Measurements from ENCODE around the gene COL3A1. TPM values are rescaled to one million over a fixed set of nuclear protein-coding genes. Genes with fewer than 3 reads are reported as not detected.

COL3A1 gene
- total RNA-seq, 5 donors from 2014 or later (not counting 1 experiment from before 2014, with no cell fraction given): 0.79 to 2.0 (median 1.3) TPM; not detected in 2

DNA sequence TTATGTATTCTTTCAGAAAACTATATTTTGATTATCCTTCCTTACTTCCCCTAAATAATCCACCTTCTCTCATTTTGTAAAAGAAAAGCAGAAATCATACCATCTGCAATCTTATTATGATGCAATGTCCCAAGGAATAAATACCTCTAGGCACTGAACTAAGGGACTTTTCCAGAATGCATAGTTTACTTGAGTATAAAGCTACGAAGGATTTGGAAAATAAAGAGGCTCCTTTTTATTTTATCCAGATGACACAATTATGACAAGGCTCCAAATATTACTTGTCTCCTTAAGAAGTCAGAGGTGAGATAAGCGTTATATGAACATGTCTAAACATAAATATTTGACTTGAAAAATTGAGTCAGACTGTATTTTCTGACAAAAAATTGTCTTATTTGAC lies 72.1 kb downstream of the COL3A1 start:
- Histone ChIP-seq H3K9me3 (no peaks in the 10 kb centered on the region), H3K27me3 (replicated peaks in 1 of 2; ENCODE audit: control insufficient read depth in 2 of 2, extremely low read depth in 1 of 2, insufficient read depth in 2 of 2, low read length in 1 of 2) (no peaks in the 10 kb centered on the region), H3K4me1 (ENCODE audit: control insufficient read depth in 1 of 2, extremely low read depth in 1 of 2, insufficient read depth in 2 of 2, low read length in 2 of 2) (no peaks in the 10 kb centered on the region), H3K27ac (ENCODE audit: low read length) (no peak overlapping the region), H3K4me3 (ENCODE audit: control insufficient read depth in 1 of 2, extremely low read depth in 1 of 2, low read length in 1 of 2) (no peak overlapping the region), H3K36me3 (ENCODE audit: control insufficient read depth in 2 of 2, extremely low read depth in 1 of 2, insufficient read depth in 1 of 2, low read length in 1 of 2) (no peaks in the 10 kb centered on the region)
- Mint-ChIP-seq H3K27ac (no peak overlapping the region), H3K27me3 (no peaks in the 10 kb centered on the region), H3K36me3 (no peaks in the 10 kb centered on the region), H3K9me3 (no peaks in the 10 kb centered on the region), H3K4me3 (no peak overlapping the region), H3K4me1 (no peaks in the 10 kb centered on the region)
- DNase-seq: no peak
- ATAC-seq (replicated peaks in 1 of 4): no peak
- POLR2A ChIA-PET: no interaction called here
- CTCF ChIA-PET: interaction anchor here in 1 of 2 donors (1.2 kb wide), 1 partner anchor 48 kb away, joined by 3 read pairs; no protein-coding TSS in a partner anchor
- WGBS (ENCODE audit: insufficient coverage): no CpG with 5 or more reads among the region's 2 CpGs

DNA sequence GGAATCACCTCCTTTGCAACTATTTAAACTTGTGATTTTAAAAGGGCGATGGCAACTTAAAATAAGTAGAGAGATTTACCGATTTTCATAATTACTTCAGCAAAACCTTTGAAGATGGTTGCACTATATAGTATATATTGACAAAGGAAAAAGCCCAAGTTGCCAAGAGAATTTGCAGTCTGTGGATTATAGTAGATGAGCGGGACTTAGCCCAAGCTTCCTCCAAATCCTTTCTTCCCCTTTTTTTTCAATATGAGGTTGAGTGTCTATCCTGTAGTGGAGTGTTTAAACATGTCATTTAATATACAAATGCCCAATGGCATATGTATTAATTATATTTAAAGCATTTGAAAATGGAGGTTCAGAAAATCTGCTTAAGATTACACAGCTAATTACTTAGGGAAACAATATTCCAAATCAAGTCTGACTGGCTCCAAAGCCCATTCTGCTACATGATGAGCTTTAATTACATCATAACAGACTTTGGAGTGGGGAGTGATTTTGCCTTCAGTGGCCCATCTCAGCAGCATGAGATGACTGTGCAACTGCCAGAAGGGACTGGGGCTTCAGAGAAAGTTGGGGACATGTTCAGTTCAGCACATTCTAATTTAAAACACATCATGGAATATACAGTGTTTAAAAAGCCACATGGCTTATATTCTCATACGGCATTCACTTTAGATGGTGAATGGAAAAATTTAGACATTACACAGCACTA lies 73.2 kb downstream of the COL3A1 start:
- Mint-ChIP-seq H3K27me3 (no peaks in the 10 kb centered on the region), H3K36me3 (no peaks in the 10 kb centered on the region), H3K9me3 (no peaks in the 10 kb centered on the region), H3K4me3 (no peak overlapping the region), H3K4me1 (no peaks in the 10 kb centered on the region), H3K27ac (no peak overlapping the region)
- Histone ChIP-seq H3K27me3 (replicated peaks in 1 of 2; ENCODE audit: control insufficient read depth in 2 of 2, extremely low read depth in 1 of 2, insufficient read depth in 2 of 2, low read length in 1 of 2) (no peaks in the 10 kb centered on the region), H3K27ac (ENCODE audit: low read length) (no peak overlapping the region), H3K9me3 (no peaks in the 10 kb centered on the region), H3K4me1 (ENCODE audit: control insufficient read depth in 1 of 2, extremely low read depth in 1 of 2, insufficient read depth in 2 of 2, low read length in 2 of 2) (no peaks in the 10 kb centered on the region), H3K4me3 (ENCODE audit: control insufficient read depth in 1 of 2, extremely low read depth in 1 of 2, low read length in 1 of 2) (no peak overlapping the region), H3K36me3 (ENCODE audit: control insufficient read depth in 2 of 2, extremely low read depth in 1 of 2, insufficient read depth in 1 of 2, low read length in 1 of 2) (no peaks in the 10 kb centered on the region)
- CTCF ChIA-PET: interaction anchor here in 1 of 2 donors (0.6 kb wide), 1 partner anchor 9 kb away, joined by 3 read pairs; no protein-coding TSS in a partner anchor
- WGBS (ENCODE audit: insufficient coverage): no CpG with 5 or more reads among the region's 4 CpGs
- POLR2A ChIA-PET: no interaction called here
- DNase-seq (no peak), ATAC-seq (replicated peaks in 1 of 4) (no peak)

DNA sequence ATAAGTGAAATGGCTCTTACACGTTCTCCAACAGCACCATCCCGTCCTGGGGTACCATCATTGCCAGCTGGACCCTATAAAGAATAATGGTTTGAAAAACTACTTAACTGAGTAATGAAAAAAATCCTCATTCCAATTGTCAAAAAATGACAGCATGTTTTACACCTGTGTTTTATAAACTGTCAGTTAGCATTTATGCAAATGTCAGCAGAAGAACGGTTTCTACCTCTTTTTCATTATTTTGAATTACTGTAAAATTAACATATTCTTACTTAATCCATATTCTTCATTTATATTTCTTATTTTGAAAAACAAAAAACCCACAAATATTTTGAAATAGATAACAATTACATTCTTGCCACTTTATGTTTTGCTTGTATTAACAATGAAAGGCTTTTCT lies 74.0 kb downstream of the COL3A1 start:
- Histone ChIP-seq H3K27ac (ENCODE audit: low read length) (no peak overlapping the region), H3K27me3 (replicated peaks in 1 of 2; ENCODE audit: control insufficient read depth in 2 of 2, extremely low read depth in 1 of 2, insufficient read depth in 2 of 2, low read length in 1 of 2) (no peaks in the 10 kb centered on the region), H3K9me3 (no peaks in the 10 kb centered on the region), H3K4me3 (ENCODE audit: control insufficient read depth in 1 of 2, extremely low read depth in 1 of 2, low read length in 1 of 2) (no peak overlapping the region), H3K4me1 (ENCODE audit: control insufficient read depth in 1 of 2, extremely low read depth in 1 of 2, insufficient read depth in 2 of 2, low read length in 2 of 2) (no peaks in the 10 kb centered on the region), H3K36me3 (ENCODE audit: control insufficient read depth in 2 of 2, extremely low read depth in 1 of 2, insufficient read depth in 1 of 2, low read length in 1 of 2) (no peaks in the 10 kb centered on the region)
- CTCF ChIA-PET: no interaction called here
- DNase-seq: no peak
- Mint-ChIP-seq H3K27me3 (no peaks in the 10 kb centered on the region), H3K4me3 (no peak overlapping the region), H3K9me3 (no peaks in the 10 kb centered on the region), H3K4me1 (no peaks in the 10 kb centered on the region), H3K27ac (no peak overlapping the region), H3K36me3 (no peaks in the 10 kb centered on the region)
- POLR2A ChIA-PET: no interaction called here
- no peak for ATAC-seq (replicated peaks in 1 of 4)
- no CpG with 5 or more reads among the region's 3 CpGs for WGBS (ENCODE audit: insufficient coverage)

DNA sequence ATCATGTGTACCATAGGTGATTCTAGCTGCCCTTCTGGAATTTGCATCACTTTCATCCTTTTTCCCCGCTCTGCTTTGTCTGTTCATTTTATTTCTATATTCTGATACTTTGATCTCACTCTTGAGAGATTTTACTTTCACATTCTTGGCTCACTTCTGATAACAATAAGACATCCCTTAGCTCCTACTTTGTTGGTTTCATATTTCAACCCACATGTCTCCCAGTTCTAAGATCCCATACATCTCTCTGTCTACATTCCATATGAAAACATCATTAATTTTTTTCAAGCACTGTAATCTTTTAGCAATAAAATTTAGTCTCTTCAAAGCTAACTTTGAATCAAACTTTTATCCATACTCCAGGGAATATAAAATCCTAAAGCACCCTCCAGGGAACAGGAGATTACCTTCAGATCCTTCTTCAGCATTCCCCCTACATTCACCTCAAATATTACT lies 75.6 kb downstream of the COL3A1 start:
- Mint-ChIP-seq H3K4me1 (no peaks in the 10 kb centered on the region), H3K36me3 (no peaks in the 10 kb centered on the region), H3K4me3 (no peak overlapping the region), H3K27ac (no peak overlapping the region), H3K27me3 (no peaks in the 10 kb centered on the region), H3K9me3 (no peaks in the 10 kb centered on the region)
- CTCF ChIA-PET: no interaction called here
- ATAC-seq (replicated peaks in 1 of 4) (no peak), DNase-seq (no peak)
- Histone ChIP-seq H3K27ac (ENCODE audit: low read length) (no peak overlapping the region), H3K4me3 (ENCODE audit: control insufficient read depth in 1 of 2, extremely low read depth in 1 of 2, low read length in 1 of 2) (no peak overlapping the region), H3K36me3 (ENCODE audit: control insufficient read depth in 2 of 2, extremely low read depth in 1 of 2, insufficient read depth in 1 of 2, low read length in 1 of 2) (no peaks in the 10 kb centered on the region), H3K9me3 (no peaks in the 10 kb centered on the region), H3K4me1 (ENCODE audit: control insufficient read depth in 1 of 2, extremely low read depth in 1 of 2, insufficient read depth in 2 of 2, low read length in 2 of 2) (no peaks in the 10 kb centered on the region), H3K27me3 (replicated peaks in 1 of 2; ENCODE audit: control insufficient read depth in 2 of 2, extremely low read depth in 1 of 2, insufficient read depth in 2 of 2, low read length in 1 of 2) (no peaks in the 10 kb centered on the region)
- WGBS (ENCODE audit: insufficient coverage): 100% methylated on average over 1 of the region's 1 CpG
- POLR2A ChIA-PET: no interaction called here

DNA sequence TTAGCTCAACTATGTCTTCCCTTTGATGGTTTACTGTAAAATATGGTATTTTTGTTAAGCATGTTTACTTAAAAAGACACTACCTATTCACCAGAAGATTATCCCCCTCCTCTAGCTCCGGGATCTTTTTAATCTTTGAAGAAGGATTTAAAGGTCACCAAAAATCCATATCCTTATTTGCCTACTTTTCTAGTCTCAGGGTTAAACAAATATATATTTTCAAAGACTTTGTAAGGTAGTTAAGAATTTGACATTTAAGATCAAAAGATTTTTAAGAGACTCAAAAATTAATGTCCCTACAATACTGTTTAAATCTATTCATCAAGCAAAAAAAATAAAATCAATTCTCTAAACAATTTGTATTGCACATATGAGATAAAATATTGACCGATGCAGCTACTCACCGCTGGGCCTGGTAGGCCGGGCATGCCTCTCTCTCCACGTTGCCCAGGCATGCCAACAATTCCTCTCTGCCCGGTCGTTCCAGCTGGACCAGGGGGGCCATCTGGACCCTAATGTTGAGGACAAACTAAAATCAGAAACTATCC lies 76.1 kb downstream of the COL3A1 start:
- Mint-ChIP-seq H3K4me1 (no peaks in the 10 kb centered on the region), H3K36me3 (no peaks in the 10 kb centered on the region), H3K27ac (no peak overlapping the region), H3K4me3 (no peak overlapping the region), H3K9me3 (no peaks in the 10 kb centered on the region), H3K27me3 (no peaks in the 10 kb centered on the region)
- Histone ChIP-seq H3K27ac (ENCODE audit: low read length) (no peak overlapping the region), H3K27me3 (replicated peaks in 1 of 2; ENCODE audit: control insufficient read depth in 2 of 2, extremely low read depth in 1 of 2, insufficient read depth in 2 of 2, low read length in 1 of 2) (no peaks in the 10 kb centered on the region), H3K36me3 (ENCODE audit: control insufficient read depth in 2 of 2, extremely low read depth in 1 of 2, insufficient read depth in 1 of 2, low read length in 1 of 2) (no peaks in the 10 kb centered on the region), H3K9me3 (no peaks in the 10 kb centered on the region), H3K4me3 (ENCODE audit: control insufficient read depth in 1 of 2, extremely low read depth in 1 of 2, low read length in 1 of 2) (no peak overlapping the region), H3K4me1 (ENCODE audit: control insufficient read depth in 1 of 2, extremely low read depth in 1 of 2, insufficient read depth in 2 of 2, low read length in 2 of 2) (no peaks in the 10 kb centered on the region)
- DNase-seq: no peak
- WGBS (ENCODE audit: insufficient coverage): 100% methylated on average over 1 of the region's 7 CpGs
- ChIA-PET CTCF (no interaction called here), POLR2A (no interaction called here)
- ATAC-seq (replicated peaks in 1 of 4): no peak

DNA sequence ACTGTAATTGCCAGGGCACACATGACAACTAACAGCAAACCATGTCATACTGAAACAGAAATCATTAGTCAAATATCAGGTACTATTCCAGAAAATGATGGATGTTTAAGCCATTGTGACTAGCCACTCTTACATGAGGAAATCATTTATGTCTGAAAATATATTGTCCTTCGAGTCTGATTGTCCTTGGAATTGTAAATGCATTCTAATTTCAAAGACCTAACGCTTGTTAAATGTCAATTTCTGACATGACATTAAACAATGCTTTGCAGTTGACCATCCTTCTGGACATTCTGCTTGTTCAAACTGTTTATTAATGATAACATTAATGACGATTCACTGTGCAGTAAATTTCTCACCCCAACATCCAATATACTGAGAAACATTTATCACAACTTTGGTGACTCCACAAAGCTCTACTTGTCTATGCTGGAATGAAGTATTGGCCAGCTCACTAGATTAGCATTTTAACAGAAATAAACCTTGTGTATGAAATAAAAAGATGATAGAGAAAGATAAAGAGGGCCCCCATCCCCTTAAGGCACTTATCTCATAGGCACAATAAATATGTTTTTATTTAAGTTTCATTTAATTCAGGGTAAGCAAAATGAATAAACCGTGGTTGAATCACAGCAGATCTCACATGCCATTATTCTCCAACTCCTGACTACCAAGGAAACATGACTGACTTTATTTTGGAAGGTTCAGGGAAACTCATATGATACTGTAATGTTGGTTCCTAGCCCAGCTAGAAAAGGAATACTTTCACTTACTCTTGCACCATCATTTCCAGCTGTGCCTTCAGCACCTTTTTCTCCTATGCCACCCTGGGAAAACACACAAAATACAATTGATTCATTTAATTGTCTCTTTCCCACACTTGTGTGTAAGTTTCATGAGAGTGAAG lies 82.3 kb downstream of the COL3A1 start:
- 63% methylated on average over 1 of the region's 4 CpGs for WGBS (ENCODE audit: insufficient coverage)
- H3K27me3 Mint-ChIP-seq: no peaks in the 10 kb centered on the region

More for the DNA sequence above, 82.3 kb downstream of the COL3A1 start:
- Mint-ChIP-seq H3K4me3 (no peak overlapping the region), H3K27ac (no peak overlapping the region), H3K9me3 (no peaks in the 10 kb centered on the region), H3K36me3 (no peaks in the 10 kb centered on the region), H3K4me1 (no peaks in the 10 kb centered on the region)
- H3K36me3 ChIP-seq (ENCODE audit: control insufficient read depth in 2 of 2, extremely low read depth in 1 of 2, insufficient read depth in 1 of 2, low read length in 1 of 2): no peaks in the 10 kb centered on the region
- H3K4me1 ChIP-seq (ENCODE audit: control insufficient read depth in 1 of 2, extremely low read depth in 1 of 2, insufficient read depth in 2 of 2, low read length in 2 of 2): no peaks in the 10 kb centered on the region
- ChIA-PET CTCF (no interaction called here), POLR2A (no interaction called here)
- ATAC-seq (replicated peaks in 1 of 4) (no peak), DNase-seq (no peak)
- H3K9me3 ChIP-seq: no peaks in the 10 kb centered on the region
- no peak overlapping the region for H3K4me3 ChIP-seq (ENCODE audit: control insufficient read depth in 1 of 2, extremely low read depth in 1 of 2, low read length in 1 of 2)
- H3K27ac ChIP-seq (ENCODE audit: low read length): no peak overlapping the region
- H3K27me3 ChIP-seq (replicated peaks in 1 of 2; ENCODE audit: control insufficient read depth in 2 of 2, extremely low read depth in 1 of 2, insufficient read depth in 2 of 2, low read length in 1 of 2): no peaks in the 10 kb centered on the region
